ENCODE data around the gene SCIMP.

SCIMP gene

GRCh38 chr17:5203908-5204294, 30.8 kb downstream of the SCIMP start:
- TF ChIP-seq CTCF (IDR thresholded peaks at IDR 0.05): no peak

DNA sequence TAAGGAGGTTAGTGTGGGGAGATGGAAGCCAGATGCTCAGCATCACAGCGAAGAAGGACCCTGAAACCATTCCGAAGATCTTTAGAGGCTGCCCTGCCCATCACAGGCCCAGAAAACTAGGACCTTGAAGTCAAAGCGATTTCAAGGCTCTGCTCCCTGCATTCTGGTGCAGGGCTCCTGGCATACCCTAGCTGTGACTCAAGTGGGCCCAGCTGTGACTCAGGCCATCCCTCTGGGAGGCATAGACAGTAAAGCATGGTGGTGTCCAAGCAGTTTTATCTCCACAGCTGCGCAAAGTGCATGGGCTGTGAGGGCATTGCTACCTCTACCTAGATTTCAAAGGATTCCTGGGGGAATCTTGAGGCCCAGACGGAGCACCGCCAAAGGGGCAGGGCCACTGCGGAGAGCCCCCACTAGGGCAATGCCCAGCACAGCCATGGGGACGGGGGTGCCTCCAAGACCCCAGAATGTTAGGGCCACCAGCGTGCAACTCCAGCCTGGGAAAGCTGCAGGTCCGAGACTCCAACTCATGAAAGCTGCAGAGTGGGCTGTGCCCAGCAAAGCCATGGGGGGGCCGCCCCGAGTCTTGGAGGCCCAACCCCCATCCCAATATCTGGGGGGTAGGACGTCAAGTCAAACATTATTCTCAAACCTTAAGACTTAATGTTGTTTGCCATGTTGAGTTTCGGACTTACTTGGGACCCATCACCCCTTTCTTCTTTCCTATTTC, 31.3 kb downstream of the SCIMP start:
- TF ChIP-seq CTCF (IDR thresholded peaks at IDR 0.05): no peak

- no peak for TF ChIP-seq CTCF (IDR thresholded peaks at IDR 0.05)
Measured at GRCh38 chr17:5201011-5201410, 33.6 kb downstream of the SCIMP start.

DNA sequence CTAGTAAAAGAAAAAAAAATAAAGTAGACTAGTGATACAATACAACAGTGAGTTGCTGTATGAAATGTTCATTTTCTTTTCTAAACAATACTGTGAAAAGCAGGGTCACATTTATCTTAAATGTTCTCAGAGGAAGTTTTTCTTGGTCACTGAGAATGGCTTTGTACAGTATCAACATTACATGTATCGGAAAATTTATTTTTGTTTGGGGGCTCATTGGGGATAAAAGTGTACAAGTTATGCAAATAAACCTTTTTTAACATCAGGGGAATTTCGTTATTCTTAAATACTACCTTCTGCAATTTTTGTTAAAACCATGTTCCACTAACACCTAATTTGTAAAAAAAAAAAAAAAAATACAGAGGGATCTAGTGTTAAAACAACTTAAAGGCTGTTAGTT, 34.3 kb downstream of the SCIMP start:
- TF ChIP-seq CTCF (IDR thresholded peaks at IDR 0.05): no peak

- no peak for TF ChIP-seq CTCF (IDR thresholded peaks at IDR 0.05)
Measured at GRCh38 chr17:5198472-5198871, 36.2 kb downstream of the SCIMP start.

DNA sequence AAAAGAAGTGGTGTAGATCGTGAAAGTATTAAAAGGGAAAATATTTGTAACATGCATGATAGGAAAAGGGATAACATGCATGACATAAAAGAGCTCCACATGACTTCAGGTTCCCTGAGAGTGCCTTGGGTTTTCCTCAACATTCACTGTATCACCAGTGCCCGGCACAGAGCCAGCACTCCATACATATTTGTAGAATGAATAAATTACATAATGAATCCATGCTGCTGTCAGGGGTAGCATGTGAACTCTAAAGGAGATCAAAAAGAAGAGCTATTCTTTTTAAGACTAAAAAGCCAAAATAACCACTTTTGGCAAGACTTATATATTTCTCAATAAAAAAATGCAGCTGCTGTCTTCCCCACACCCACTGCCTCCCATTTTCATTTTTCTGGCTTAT, 40.3 kb downstream of the SCIMP start:
- TF ChIP-seq CTCF (IDR thresholded peaks at IDR 0.05): no peak

DNA sequence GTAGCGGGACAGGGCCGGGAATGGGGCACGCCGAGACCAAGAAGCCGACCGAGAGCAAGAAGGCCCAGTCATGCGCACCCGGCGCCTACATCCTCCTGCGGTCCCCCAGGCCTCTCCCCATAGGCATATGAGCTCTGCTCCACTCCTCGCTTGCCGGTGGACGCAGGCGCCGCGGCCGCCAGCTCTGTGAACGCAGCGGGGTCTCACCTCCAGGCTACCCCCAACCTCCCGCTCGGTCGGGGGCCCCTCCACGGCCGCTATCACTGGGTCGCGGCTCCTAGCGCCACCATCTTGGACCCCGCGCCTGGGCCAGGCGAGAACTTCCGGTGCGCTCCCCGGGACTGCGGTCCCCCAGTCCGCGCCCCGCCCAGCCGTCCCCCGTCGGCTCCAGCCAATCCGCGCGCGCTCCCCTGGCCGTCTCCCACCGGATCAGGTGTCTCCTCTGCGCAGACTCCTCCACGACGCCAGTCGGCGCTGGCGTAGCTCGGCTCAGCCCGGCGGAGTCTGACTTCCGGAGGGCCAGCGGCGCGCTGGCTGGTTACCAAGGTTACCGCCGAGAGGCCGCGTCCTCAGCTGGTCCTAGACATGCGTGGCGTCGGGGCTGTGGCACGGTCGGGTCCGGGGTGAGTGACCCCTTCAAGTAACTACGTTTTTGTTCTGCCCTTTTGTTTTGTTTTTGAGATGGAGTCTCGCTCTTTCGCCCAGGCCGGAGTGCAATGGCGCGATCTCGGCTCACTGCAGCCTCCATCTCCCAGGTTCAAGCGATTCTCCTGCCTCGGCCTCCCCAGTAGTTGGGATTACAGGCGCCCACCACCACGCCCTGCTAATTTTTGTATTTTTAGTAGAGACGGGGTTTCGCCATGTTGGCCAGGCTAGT, 42.9 kb downstream of the SCIMP start, which contains the start of gene ZNF594:
Gene ZNF594 (minus strand): TSS at position 328 of the 877 bp plus-strand sequence. CDS start 7,612 bp downstream, outside the sequence.
- TF ChIP-seq CTCF (IDR thresholded peaks at IDR 0.05): no peak
